Mucosa of descending colon (tissue), 3 donors: ENCODE data around the gene LPAR3. TPM values are rescaled to one million over a fixed set of nuclear protein-coding genes. Genes with fewer than 3 reads are reported as not detected.
A peak's percentile ranks its signal among the peaks of the same experiment; 100 is the strongest.

Experiments
- ATAC-seq: fragments of 200-7000 bp; cut with Tn5 transposase; one replicate; pipeline ENCODE4 v1.9.1; 2020; ENCODE audit warnings: mild to moderate bottlenecking, moderate library complexity
- DNase-seq, 3 donors: peaks; one replicate each; pipeline ENCODE4 v3.0.0-alpha.2; 2020
- H3K36me3 ChIP-seq: fragments of 200-600 bp; one replicate; pipeline ENCODE4 v1.8.0; 2021; ENCODE audit warnings: low read depth, mild to moderate bottlenecking
- H3K4me1 ChIP-seq: fragments of 200-600 bp; one replicate; pipeline ENCODE4 v1.8.0; 2021; ENCODE audit warnings: low read depth, mild to moderate bottlenecking
- H3K4me3 ChIP-seq: fragments of 200-600 bp; one replicate; pipeline ENCODE4 v1.8.0; 2021; ENCODE audit warnings: mild to moderate bottlenecking
- H3K9me3 ChIP-seq: fragments of 200-600 bp; one replicate; pipeline ENCODE4 v1.8.0; 2021; ENCODE audit warnings: mild to moderate bottlenecking
- CTCF ChIP-seq: fragments of 200-600 bp; IDR thresholded peaks from one replicate; pipeline ENCODE4 v1.8.0; 2022; ENCODE audit warnings: antibody characterized with exemption, mild to moderate bottlenecking
- intact Hi-C, 2 donors: fragments of 100-400 bp; cut with DNase I in 1 of 2; cut with micrococcal nuclease in 1 of 2; formaldehyde crosslinking; loops; one replicate each; pipeline versions ENCODE4 v1.11.0 to v1.11.1; 2022; cut with DNase I, micrococcal nuclease
- long read RNA-seq, 2 donors: library from polyadenylated mRNA; unstranded; transcript quantifications; one replicate each; pipeline ENCODE4 v2.0.0, GENCODE V29; 2019 to 2021
- total RNA-seq, 3 donors: library from RNA; stranded (reverse); fragmentation: NEBNext Ultra II Directional in 2 of 3; extraction: Animal tissue kit (Norgen Biotek cat#: 25700) in 2 of 3; gene quantifications; one replicate each; pipeline versions ENCODE4 v1.2.1 to v1.2.4, GENCODE V29; 2021 to 2023
- donor health status: DM: no; HTN: no; CAD: no; lungs with moderate emphysema.
- donor health status: DM: no; HTN: no; CAD: no.
- donor health status: DM: no; HTN: yes; CAD: no.

Gene LPAR3
- 1 to 10 TPM; 2.5 to 3.5 (median 2.5) TPM for total RNA-seq
- long read RNA-seq, donor 1, partial matches to known transcripts: 0 of 2 reads
- long read RNA-seq, donor 1, other reads (novel, unspliced or antisense): 1 of 2 reads
- long read RNA-seq, donor 2: 0 reads

GRCh38 chr1:84892705-84893618 is at the start of gene LPAR3:
LPAR3 (minus strand) TSS chr1:84893206; CDS start chr1:84866120, 27,086 bp downstream.
- no peak for TF ChIP-seq CTCF
- Histone ChIP-seq H3K9me3 (no peaks in the 10 kb centered on the region), H3K4me1 (peaks cover 7% of the 10 kb centered on the region), H3K4me3 (no peak within 1 kb of the TSS), H3K36me3 (no peaks in the 10 kb centered on the region)
- peak; percentile 65 to 75 (median 66) for DNase-seq
- peak; percentile 87 for ATAC-seq
- intact Hi-C loops: no loop called here

GRCh38 chr1:84941843-84942242 is 48.8 kb upstream of the LPAR3 start:
- Histone ChIP-seq H3K36me3 (no peaks in the 10 kb centered on the region), H3K4me1 (peaks cover 4% of the 10 kb centered on the region), H3K9me3 (no peaks in the 10 kb centered on the region), H3K4me3 (no peak overlapping the region)
- no peak for DNase-seq
- TF ChIP-seq CTCF: no peak
- no peak for ATAC-seq
- intact Hi-C loops: loop anchor here (5.0 to 10.0 kb wide), 3 partner anchors 163 to 320 kb away; partner anchors contain the start of gene C1orf52 (in 1 of the 2)

- H3K4me1 ChIP-seq: peaks cover 4% of the 10 kb centered on the region
- no peaks in the 10 kb centered on the region for H3K36me3 ChIP-seq
- no peak overlapping the region for H3K4me3 ChIP-seq
- DNase-seq (no peak), ATAC-seq (no peak)
- no peak for TF ChIP-seq CTCF
- no peaks in the 10 kb centered on the region for H3K9me3 ChIP-seq
- intact Hi-C loops: loop anchor here (5.0 to 10.0 kb wide), 3 partner anchors 164 to 322 kb away; partner anchors contain the start of gene C1orf52 (in 1 of the 2)
Observed at GRCh38 chr1:84940481-84940880, 47.5 kb upstream of the LPAR3 start.

GRCh38 chr1:84939761-84940160 is 46.8 kb upstream of the LPAR3 start:
- H3K9me3 ChIP-seq: no peaks in the 10 kb centered on the region
- DNase-seq (no peak), ATAC-seq (no peak)
- intact Hi-C loops: loop anchor here (5.0 to 10.0 kb wide), 4 partner anchors 165 to 323 kb away; partner anchors contain the start of gene C1orf52 (in 1 of the 2)
- no peaks in the 10 kb centered on the region for H3K36me3 ChIP-seq
- H3K4me3 ChIP-seq: no peak overlapping the region
- TF ChIP-seq CTCF: no peak
- H3K4me1 ChIP-seq: peaks cover under 1% of the 10 kb centered on the region

GRCh38 chr1:84939151-84939550 is 46.1 kb upstream of the LPAR3 start:
- Histone ChIP-seq H3K36me3 (no peaks in the 10 kb centered on the region), H3K4me3 (no peak overlapping the region), H3K9me3 (no peaks in the 10 kb centered on the region), H3K4me1 (no peaks in the 10 kb centered on the region)
- intact Hi-C loops: loop anchor here in 1 of 2 donors (10.0 kb wide), 1 partner anchor 174 kb away; no protein-coding TSS in a partner anchor
- no peak for ATAC-seq
- TF ChIP-seq CTCF: no peak
- no peak for DNase-seq
